HEK293 (cell line): Measurements from ENCODE around the gene HGF.

ENCODE experiments used
- EGR2 ChIP-seq: fragments of 450-650 bp; formaldehyde crosslinking; IDR thresholded peaks from 2 replicates; pipeline ENCODE4 v1.5.1; 2016; ENCODE audit warnings: low read depth, missing biosample characterization, missing genetic modification characterization
- KLF8 ChIP-seq: fragments of 450-650 bp; formaldehyde crosslinking; IDR thresholded peaks from 2 replicates; pipeline ENCODE4 v1.5.1; 2016; ENCODE audit warnings: missing biosample characterization, missing genetic modification characterization
- OSR2 ChIP-seq: fragments of 450-650 bp; formaldehyde crosslinking; IDR thresholded peaks from 2 replicates; pipeline ENCODE4 v1.5.1; 2016; ENCODE audit warnings: missing biosample characterization, missing genetic modification characterization
- OVOL3 ChIP-seq: fragments of 450-650 bp; formaldehyde crosslinking; IDR thresholded peaks from 2 replicates; pipeline ENCODE4 v1.5.1; 2016; ENCODE audit warnings: missing biosample characterization, missing genetic modification characterization
- TSHZ1 ChIP-seq: fragments of 450-650 bp; formaldehyde crosslinking; IDR thresholded peaks from 2 replicates; pipeline ENCODE4 v1.5.1; 2016; ENCODE audit warnings: missing biosample characterization, missing genetic modification characterization, borderline replicate concordance
- ZNF138 ChIP-seq: fragments of 450-650 bp; formaldehyde crosslinking; IDR thresholded peaks from 2 replicates; pipeline ENCODE4 v1.5.1; 2016; ENCODE audit warnings: missing biosample characterization, missing genetic modification characterization, borderline replicate concordance
- ZNF19 ChIP-seq: fragments of 450-650 bp; formaldehyde crosslinking; IDR thresholded peaks from 2 replicates; pipeline ENCODE4; 2016; ENCODE audit warnings: missing biosample characterization, missing genetic modification characterization, low read depth
- ZNF518A ChIP-seq: fragments of 450-650 bp; formaldehyde crosslinking; conservative IDR thresholded peaks from 2 replicates; pipeline ENCODE4 v1.5.1; 2016; ENCODE audit warnings: low read depth, missing biosample characterization, missing genetic modification characterization
- ZNF610 ChIP-seq: fragments of 450-650 bp; formaldehyde crosslinking; IDR thresholded peaks from 2 replicates; pipeline ENCODE4 v1.5.1; 2016; ENCODE audit warnings: missing biosample characterization, missing genetic modification characterization, borderline replicate concordance
- ZSCAN16 ChIP-seq: fragments of 450-650 bp; formaldehyde crosslinking; IDR thresholded peaks from 2 replicates; pipeline ENCODE4 v1.5.1; 2016; ENCODE audit warnings: missing biosample characterization, missing genetic modification characterization
- TF ChIP-seq, protein P1 (sequence below): fragments of 450-650 bp; formaldehyde crosslinking; IDR thresholded peaks from 2 replicates; pipeline ENCODE4 v1.5.1; 2016; ENCODE audit warnings: missing biosample characterization, missing genetic modification characterization
- TF ChIP-seq, protein P2 (sequence below): fragments of 450-650 bp; formaldehyde crosslinking; IDR thresholded peaks from 2 replicates; pipeline ENCODE4 v1.5.1; 2016; ENCODE audit warnings: missing biosample characterization, missing genetic modification characterization

HGF gene

GRCh38 chr7:81692146-81692905 is 77.5 kb downstream of the HGF start (continued):
- TF ChIP-seq, protein P1, sequence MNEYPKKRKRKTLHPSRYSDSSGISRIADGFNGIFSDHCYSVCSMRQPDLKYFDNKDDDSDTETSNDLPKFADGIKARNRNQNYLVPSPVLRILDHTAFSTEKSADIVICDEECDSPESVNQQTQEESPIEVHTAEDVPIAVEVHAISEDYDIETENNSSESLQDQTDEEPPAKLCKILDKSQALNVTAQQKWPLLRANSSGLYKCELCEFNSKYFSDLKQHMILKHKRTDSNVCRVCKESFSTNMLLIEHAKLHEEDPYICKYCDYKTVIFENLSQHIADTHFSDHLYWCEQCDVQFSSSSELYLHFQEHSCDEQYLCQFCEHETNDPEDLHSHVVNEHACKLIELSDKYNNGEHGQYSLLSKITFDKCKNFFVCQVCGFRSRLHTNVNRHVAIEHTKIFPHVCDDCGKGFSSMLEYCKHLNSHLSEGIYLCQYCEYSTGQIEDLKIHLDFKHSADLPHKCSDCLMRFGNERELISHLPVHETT (tag by site-specific recombination): no peak
- TF ChIP-seq ZNF610 (tag by site-specific recombination) (no peak), EGR2 (tag by site-specific recombination) (peak; percentile 36; the same call in 1 of the 2 replicates), OVOL3 (tag by site-specific recombination) (no peak), OSR2 (tag by site-specific recombination) (no peak), KLF8 (peak; percentile 43; the same call in 1 of the 2 replicates), ZNF518A (tag by site-specific recombination) (no peak), ZSCAN16 (tag by site-specific recombination) (no peak), TSHZ1 (tag by site-specific recombination) (no peak), ZNF19 (tag by site-specific recombination) (no peak), ZNF138 (tag by site-specific recombination) (no peak)
- TF ChIP-seq, protein P2, sequence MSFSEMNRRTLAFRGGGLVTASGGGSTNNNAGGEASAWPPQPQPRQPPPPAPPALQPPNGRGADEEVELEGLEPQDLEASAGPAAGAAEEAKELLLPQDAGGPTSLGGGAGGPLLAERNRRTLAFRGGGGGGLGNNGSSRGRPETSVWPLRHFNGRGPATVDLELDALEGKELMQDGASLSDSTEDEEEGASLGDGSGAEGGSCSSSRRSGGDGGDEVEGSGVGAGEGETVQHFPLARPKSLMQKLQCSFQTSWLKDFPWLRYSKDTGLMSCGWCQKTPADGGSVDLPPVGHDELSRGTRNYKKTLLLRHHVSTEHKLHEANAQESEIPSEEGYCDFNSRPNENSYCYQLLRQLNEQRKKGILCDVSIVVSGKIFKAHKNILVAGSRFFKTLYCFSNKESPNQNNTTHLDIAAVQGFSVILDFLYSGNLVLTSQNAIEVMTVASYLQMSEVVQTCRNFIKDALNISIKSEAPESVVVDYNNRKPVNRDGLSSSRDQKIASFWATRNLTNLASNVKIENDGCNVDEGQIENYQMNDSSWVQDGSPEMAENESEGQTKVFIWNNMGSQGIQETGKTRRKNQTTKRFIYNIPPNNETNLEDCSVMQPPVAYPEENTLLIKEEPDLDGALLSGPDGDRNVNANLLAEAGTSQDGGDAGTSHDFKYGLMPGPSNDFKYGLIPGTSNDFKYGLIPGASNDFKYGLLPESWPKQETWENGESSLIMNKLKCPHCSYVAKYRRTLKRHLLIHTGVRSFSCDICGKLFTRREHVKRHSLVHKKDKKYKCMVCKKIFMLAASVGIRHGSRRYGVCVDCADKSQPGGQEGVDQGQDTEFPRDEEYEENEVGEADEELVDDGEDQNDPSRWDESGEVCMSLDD: no peak
